BLaER1 treated with 17β-estradiol and CSF1 and Interleukin-3, amounts not matched to agents 10 nM and 100 nM (cell line): ENCODE data around the gene SV2B.

ENCODE experiments used
- H3K27ac ChIP-seq, 11 experiments: shearing (Covaris generic); formaldehyde crosslinking; 2 replicates each; pipeline ENCODE4 v1.8.1; 2022
- H3K27me3 ChIP-seq, 11 experiments: shearing (Covaris generic); formaldehyde crosslinking; 2 replicates each; pipeline ENCODE4 v1.8.1; 2022
- H3K36me3 ChIP-seq, 11 experiments: shearing (Covaris generic); formaldehyde crosslinking; 2 replicates each; pipeline ENCODE4 v1.8.1; 2022
- H3K4me1 ChIP-seq, 10 experiments: shearing (Covaris generic); formaldehyde crosslinking; 2 replicates each; pipeline ENCODE4 v1.8.1; 2022
- H3K4me2 ChIP-seq, 11 experiments: shearing (Covaris generic); formaldehyde crosslinking; 2 replicates each; pipeline ENCODE4 v1.8.1; 2022
- H3K4me3 ChIP-seq, 10 experiments: shearing (Covaris generic); formaldehyde crosslinking; 2 replicates each; pipeline ENCODE4 v1.8.1; 2022
- H3K9ac ChIP-seq, 11 experiments: shearing (Covaris generic); formaldehyde crosslinking; 2 replicates each; pipeline ENCODE4 v1.8.1; 2022
- H3K9me3 ChIP-seq, 11 experiments: shearing (Covaris generic); formaldehyde crosslinking; replicated peaks in 1 of 11; 2 replicates each; pipeline ENCODE4 v1.8.1; 2022
- H4K20me1 ChIP-seq, 11 experiments: shearing (Covaris generic); formaldehyde crosslinking; 2 replicates each; pipeline ENCODE4 v1.8.1; 2022
- Cebpa-rat ChIP-seq, 11 experiments: shearing (Covaris generic); IDR thresholded peaks; 2 replicates each; pipeline ENCODE4 v1.8.1; 2022

Gene SV2B

DNA sequence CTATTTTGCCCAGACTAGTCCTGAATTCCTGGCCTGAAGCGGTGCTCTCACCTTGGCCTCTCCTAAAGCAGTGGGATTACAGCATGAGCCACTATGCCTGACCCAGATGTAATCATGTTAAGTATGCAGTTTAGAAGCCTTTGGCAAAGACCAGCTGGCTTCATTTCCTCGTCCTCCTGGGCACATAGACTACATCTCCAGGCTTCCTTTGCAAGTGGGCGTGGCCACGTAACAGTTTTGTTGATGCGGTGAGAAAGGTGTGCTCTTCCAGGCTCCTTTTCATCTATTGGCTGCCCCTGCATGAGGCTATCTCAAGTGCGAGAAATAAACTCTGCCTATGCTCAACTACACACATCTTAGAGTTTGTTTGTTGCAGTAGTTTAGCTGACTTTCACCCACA lies 13.0 kb downstream of the SV2B start:
- H3K4me1 ChIP-seq: peaks cover 0 to 7% (median 0%) of the 10 kb centered on the region in 10 experiments; a peak in 1 of 20 replicates
- H3K27me3 ChIP-seq: no peaks in the 10 kb centered on the region
- TF ChIP-seq Cebpa-rat (IDR thresholded peaks at IDR 0.05): no peak
- H3K36me3 ChIP-seq: no peaks in the 10 kb centered on the region
- no peak overlapping the region for H3K4me2 ChIP-seq
- H4K20me1 ChIP-seq: no peaks in the 10 kb centered on the region
- no peak overlapping the region for H3K9ac ChIP-seq
- no peak overlapping the region for H3K27ac ChIP-seq
- H3K9me3 ChIP-seq: peaks cover 0 to 12% (median 9%) of the 10 kb centered on the region in 11 experiments; a peak in 11 of 22 replicates
- H3K4me3 ChIP-seq: no peak overlapping the region

DNA sequence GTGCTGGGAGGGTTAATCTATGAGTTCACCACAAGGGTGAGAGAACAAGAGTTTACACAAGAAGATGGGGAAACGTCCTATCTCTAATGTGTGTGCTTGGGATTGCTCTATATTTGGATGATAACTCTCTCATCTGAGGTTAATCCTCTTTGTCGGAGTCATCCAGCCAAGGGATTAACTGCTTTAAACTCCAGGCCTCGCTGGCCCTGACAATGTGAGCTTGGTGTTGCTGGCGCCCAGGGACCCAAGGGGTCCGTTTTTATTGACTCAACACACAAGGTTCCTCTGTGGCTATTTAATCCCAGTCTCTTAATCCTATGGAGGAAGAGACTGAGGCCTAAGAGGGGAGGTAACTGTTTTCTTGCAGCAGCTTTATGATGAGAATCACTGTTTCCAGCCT lies 14.2 kb downstream of the SV2B start:
- Histone ChIP-seq H3K9me3 (peaks cover 0 to 12% (median 9%) of the 10 kb centered on the region in 11 experiments; a peak in 11 of 22 replicates), H3K9ac (no peak overlapping the region), H3K27ac (no peak overlapping the region), H3K4me3 (no peak overlapping the region), H3K36me3 (no peaks in the 10 kb centered on the region), H3K4me2 (no peak overlapping the region), H3K4me1 (peaks cover 0 to 7% (median 0%) of the 10 kb centered on the region in 10 experiments; a peak in 1 of 20 replicates), H4K20me1 (no peaks in the 10 kb centered on the region), H3K27me3 (no peaks in the 10 kb centered on the region)
- TF ChIP-seq Cebpa-rat (IDR thresholded peaks at IDR 0.05): no peak

DNA sequence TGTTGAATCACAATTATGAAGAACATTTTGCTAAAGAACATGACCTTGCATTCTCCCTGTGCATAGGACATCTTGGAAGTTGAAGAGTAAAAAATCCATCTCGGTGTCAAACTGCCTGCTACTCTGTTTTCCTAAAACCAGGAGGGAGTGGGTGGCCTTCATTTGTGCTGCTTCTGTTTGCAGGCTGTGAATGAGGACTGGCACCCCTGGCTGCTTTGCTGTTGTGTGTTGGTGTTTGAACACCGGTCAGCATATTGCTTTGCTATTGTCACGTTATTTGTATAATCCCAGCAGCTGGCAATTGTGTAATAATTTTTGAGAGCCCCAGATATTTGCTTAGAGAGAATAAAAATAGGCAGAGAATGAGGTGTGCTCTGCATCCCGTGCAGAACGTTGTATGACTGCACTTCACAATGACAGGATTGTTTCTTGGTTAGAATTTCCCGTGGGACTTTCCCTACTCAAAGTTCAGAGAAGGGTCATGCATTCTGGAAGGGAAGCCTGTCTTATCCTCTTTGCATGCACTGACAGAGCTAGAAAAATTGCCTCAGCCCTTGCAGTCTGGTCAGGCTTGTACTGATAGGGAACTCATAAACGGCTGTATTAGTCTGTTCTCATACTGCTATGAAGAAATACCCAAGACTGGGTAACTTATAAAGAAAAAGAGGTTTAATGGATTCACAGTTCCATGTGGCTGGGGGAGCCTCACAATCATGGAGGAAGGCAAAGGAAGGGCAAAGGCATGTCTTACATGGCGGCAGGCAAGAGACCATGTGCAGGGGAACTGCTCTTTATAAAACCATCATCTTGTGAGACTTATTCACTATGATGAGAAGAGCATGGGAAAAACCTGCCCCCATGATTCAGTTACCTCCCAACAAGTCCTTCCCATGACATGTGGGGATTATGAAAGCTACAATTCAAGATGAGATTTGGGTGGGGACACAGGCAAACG lies 16.3 kb downstream of the SV2B start:
- TF ChIP-seq Cebpa-rat (IDR thresholded peaks at IDR 0.05): 0 out of 22 replicates have a peak, but pooled peaks of 1 of the 11 experiments have one; percentile 10
- no peak overlapping the region for H3K27ac ChIP-seq
- peak overlapping the region in 2 of 11 experiments; percentile 10 to 18; a peak in 1 of 22 replicates for H3K4me2 ChIP-seq

GRCh38 chr15:91117375-91117774 lies 17.3 kb downstream of the SV2B start:
- H3K4me1 ChIP-seq: peaks cover 0 to 7% (median 0%) of the 10 kb centered on the region in 10 experiments; a peak in 1 of 20 replicates
- TF ChIP-seq Cebpa-rat (IDR thresholded peaks at IDR 0.05): no peak
- H3K4me2 ChIP-seq: no peak overlapping the region
- no peaks in the 10 kb centered on the region for H3K27me3 ChIP-seq
- H3K9me3 ChIP-seq: peaks cover 0 to 12% (median 9%) of the 10 kb centered on the region in 11 experiments; a peak in 11 of 22 replicates
- H3K4me3 ChIP-seq: no peak overlapping the region
- H3K27ac ChIP-seq: no peak overlapping the region
- no peaks in the 10 kb centered on the region for H4K20me1 ChIP-seq
- no peak overlapping the region for H3K9ac ChIP-seq
- no peaks in the 10 kb centered on the region for H3K36me3 ChIP-seq

More for the DNA sequence above, 16.3 kb downstream of the SV2B start:
- Histone ChIP-seq H3K9ac (no peak overlapping the region), H3K4me3 (no peak overlapping the region), H3K27me3 (no peaks in the 10 kb centered on the region), H4K20me1 (no peaks in the 10 kb centered on the region), H3K36me3 (no peaks in the 10 kb centered on the region), H3K9me3 (peaks cover 0 to 12% (median 9%) of the 10 kb centered on the region in 11 experiments; a peak in 11 of 22 replicates), H3K4me1 (peaks cover 0 to 7% (median 0%) of the 10 kb centered on the region in 10 experiments; a peak in 1 of 20 replicates)

DNA sequence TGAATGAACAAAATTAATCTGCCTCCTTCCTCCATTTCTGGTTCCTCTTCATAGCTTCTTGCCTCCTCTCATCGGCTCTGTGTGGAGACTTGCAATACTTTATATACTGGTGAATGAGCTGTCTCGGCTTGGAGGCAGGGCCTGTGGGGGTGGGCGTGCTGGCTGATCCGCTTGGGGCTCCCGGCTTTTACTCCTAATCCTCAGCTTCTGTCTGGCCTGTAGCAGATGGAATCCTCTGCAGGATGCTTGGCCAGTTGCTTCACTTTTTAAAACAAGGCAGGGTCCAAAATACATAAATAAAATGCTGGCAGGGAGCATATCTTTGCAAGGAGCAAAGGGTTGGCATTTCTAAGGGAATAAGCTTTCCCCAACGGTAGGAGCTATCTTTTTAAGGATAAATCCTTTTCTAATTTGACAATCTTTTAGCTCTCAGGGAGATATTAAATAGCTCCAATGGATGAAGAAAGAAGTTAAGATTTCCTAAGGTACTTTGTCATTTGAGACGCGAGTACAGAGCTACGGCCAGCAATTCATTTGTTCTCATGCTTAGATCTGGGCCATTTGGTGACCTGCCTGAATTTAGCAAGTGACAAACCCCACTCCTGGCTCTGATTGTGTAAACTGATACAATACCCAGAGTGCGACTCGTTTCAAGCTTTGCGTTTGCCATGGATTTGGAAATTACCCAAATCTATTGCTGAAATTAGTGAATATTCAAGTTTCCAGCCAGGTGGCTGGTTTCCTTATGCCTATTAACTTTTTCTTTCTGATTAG lies 18.9 kb downstream of the SV2B start:
- H4K20me1 ChIP-seq: no peaks in the 10 kb centered on the region
- H3K36me3 ChIP-seq: no peaks in the 10 kb centered on the region
- no peak overlapping the region for H3K4me3 ChIP-seq
- no peaks in the 10 kb centered on the region for H3K27me3 ChIP-seq
- no peak overlapping the region for H3K9ac ChIP-seq
- TF ChIP-seq Cebpa-rat (IDR thresholded peaks at IDR 0.05): no peak
- H3K27ac ChIP-seq: no peak overlapping the region
- H3K4me2 ChIP-seq: no peak overlapping the region
- H3K4me1 ChIP-seq: peaks cover 0 to 11% (median 3%) of the 10 kb centered on the region in 10 experiments; a peak in 10 of 20 replicates
- H3K9me3 ChIP-seq: peaks cover 0 to 12% (median 9%) of the 10 kb centered on the region in 11 experiments; a peak in 11 of 22 replicates

DNA sequence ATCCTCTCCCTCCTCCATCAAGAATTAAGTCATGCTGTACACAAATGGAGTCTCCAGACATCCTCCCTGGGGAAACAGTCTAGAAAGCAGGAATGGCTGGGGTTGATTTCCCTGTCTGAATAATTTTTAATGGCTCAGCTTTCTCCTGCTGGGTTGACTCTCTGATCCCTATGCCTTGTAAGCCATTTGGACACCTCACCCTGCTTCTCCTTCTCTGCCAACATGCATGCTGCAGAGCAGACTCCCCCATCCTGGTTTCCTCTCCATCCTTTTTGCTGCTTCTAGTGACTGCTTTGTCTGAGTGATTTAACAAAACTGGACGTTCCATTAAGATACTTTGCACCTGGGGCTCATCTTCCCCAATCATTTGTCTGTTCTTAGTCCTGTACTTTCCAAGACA lies 22.2 kb downstream of the SV2B start:
- peaks cover 0 to 3% (median 2%) of the 10 kb centered on the region in 11 experiments; a peak in 6 of 22 replicates for H3K9me3 ChIP-seq
- no peaks in the 10 kb centered on the region for H4K20me1 ChIP-seq
- H3K4me3 ChIP-seq: no peak overlapping the region
- H3K36me3 ChIP-seq: no peaks in the 10 kb centered on the region
- peaks cover 0 to 5% (median 0%) of the 10 kb centered on the region in 11 experiments; a peak in 6 of 22 replicates for H3K27me3 ChIP-seq
- H3K27ac ChIP-seq: no peak overlapping the region
- no peak overlapping the region for H3K4me2 ChIP-seq
- H3K9ac ChIP-seq: no peak overlapping the region
- H3K4me1 ChIP-seq: peaks cover 0 to 12% (median 7%) of the 10 kb centered on the region in 10 experiments; a peak in 11 of 20 replicates
- TF ChIP-seq Cebpa-rat (IDR thresholded peaks at IDR 0.05): no peak

DNA sequence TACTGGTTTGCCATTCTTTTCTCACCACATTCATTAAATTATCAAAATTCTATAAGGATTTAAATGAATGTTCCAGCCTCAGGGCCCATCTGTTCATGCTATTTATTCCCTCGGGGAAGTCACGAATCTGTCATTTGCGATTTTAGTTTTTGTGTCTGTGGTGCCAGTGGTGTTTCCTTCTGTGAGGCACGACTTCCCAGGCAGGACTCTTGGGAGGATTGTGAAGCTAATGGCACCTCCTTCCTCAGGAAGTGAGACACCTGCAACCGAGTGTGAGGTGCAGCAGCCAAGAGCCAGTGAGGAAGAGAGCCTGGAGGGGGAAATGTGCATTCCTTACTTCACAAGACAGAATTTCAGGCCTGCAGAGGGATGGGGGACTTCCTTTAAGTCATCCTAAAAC lies 24.1 kb downstream of the SV2B start:
- Histone ChIP-seq H3K36me3 (no peaks in the 10 kb centered on the region), H3K9ac (no peak overlapping the region), H3K27ac (no peak overlapping the region), H3K9me3 (no peaks in the 10 kb centered on the region), H3K27me3 (peaks cover 0 to 8% (median 0%) of the 10 kb centered on the region in 11 experiments; a peak in 6 of 22 replicates), H3K4me3 (no peak overlapping the region), H4K20me1 (no peaks in the 10 kb centered on the region), H3K4me2 (peak overlapping the region in 7 of 11 experiments; percentile 19 to 65 (median 38); a peak in 11 of 22 replicates), H3K4me1 (peaks cover 0 to 12% (median 7%) of the 10 kb centered on the region in 10 experiments; a peak in 11 of 20 replicates)
- no peak for TF ChIP-seq Cebpa-rat (IDR thresholded peaks at IDR 0.05)

GRCh38 chr15:91125162-91125561 lies 25.1 kb downstream of the SV2B start:
- Histone ChIP-seq H3K4me3 (no peak overlapping the region), H3K36me3 (no peaks in the 10 kb centered on the region), H4K20me1 (no peaks in the 10 kb centered on the region), H3K9me3 (no peaks in the 10 kb centered on the region), H3K27ac (no peak overlapping the region), H3K4me1 (peaks cover 0 to 12% (median 7%) of the 10 kb centered on the region in 10 experiments; a peak in 11 of 20 replicates), H3K4me2 (no peak overlapping the region), H3K9ac (no peak overlapping the region), H3K27me3 (peaks cover 0 to 8% (median 0%) of the 10 kb centered on the region in 11 experiments; a peak in 6 of 22 replicates)
- TF ChIP-seq Cebpa-rat (IDR thresholded peaks at IDR 0.05): no peak
